ENCODE results near the gene LASP1NB.

The LASP1NB gene

DNA sequence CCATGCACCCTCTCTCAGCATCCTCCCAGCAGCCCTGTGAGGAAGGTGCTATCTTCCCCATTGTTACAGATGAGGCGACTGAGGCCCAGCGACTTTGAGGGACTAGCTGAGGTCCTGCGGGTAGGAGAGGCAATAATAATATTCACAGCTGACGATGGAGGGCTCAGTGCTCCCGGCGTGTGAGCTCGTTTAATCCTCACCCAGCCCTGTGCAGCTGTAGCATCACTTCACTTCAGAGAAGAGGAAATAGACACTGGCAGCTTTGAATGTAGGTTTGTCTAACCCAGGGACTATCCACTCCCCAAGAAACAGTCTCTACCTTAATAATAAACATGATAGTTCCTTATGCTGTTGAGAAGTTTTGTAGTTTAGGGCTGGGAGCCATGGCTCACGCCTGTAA lies 34.0 kb upstream of the LASP1NB start:
- Histone ChIP-seq H3K23me2 (ENCODE audit: low read depth, low read length) (no peaks in the 10 kb centered on the region), H2BK120ac (replicated peaks; ENCODE audit: low read depth, low read length) (no peak overlapping the region), H3K9me3 (ENCODE audit: insufficient read depth in 2 of 2, low read depth in 1 of 2, low read length in 1 of 2) (no peaks in the 10 kb centered on the region), H3K4me1 (replicated peaks in 1 of 4; ENCODE audit: control insufficient read depth in 3 of 4, insufficient read depth in 4 of 4, low read length in 3 of 4) (peaks cover 0 to 7% (median 4%) of the 10 kb centered on the region in 4 experiments; a peak in 5 of 7 replicates), H2AK5ac (ENCODE audit: low read depth, low read length) (no peak overlapping the region), H2BK12ac (ENCODE audit: low read depth, low read length) (no peak overlapping the region), H3K14ac (ENCODE audit: insufficient read length) (no peak overlapping the region), H4K5ac (ENCODE audit: insufficient read length, low read depth, low read length) (no peak overlapping the region), H3K79me1 (ENCODE audit: low read depth, low read length) (peaks cover 4% of the 10 kb centered on the region), H4K20me1 (replicated peaks in 1 of 2; ENCODE audit: control insufficient read depth in 1 of 2, insufficient read depth in 2 of 2, low read length in 2 of 2) (peaks cover 2 to 15% of the 10 kb centered on the region in 2 experiments), H3K4me3 (ENCODE audit: extremely low read depth in 1 of 4, insufficient read depth in 2 of 4, low read depth in 3 of 4, low read length in 4 of 4) (no peak overlapping the region), H2BK20ac (ENCODE audit: low read length) (no peak overlapping the region), H2AFZ (ENCODE audit: low read length) (no peak overlapping the region), H3K9ac (replicated peaks in 1 of 4; ENCODE audit: extremely low read depth in 1 of 4, low read depth in 3 of 4, low read length in 3 of 4) (no peak overlapping the region), H3K18ac (ENCODE audit: extremely low read depth, low read length) (no peak overlapping the region), H4K91ac (replicated peaks; ENCODE audit: insufficient read length, low read length) (no peak overlapping the region), H3K4me2 (ENCODE audit: insufficient read depth in 1 of 2, low read depth in 2 of 2, low read length in 2 of 2) (no peak overlapping the region), H3K27ac (ENCODE audit: low read depth, low read length) (no peak overlapping the region), H3K79me2 (ENCODE audit: control insufficient read depth in 1 of 2, insufficient read depth in 2 of 2, low read length in 2 of 2) (peaks cover 0 to 23% of the 10 kb centered on the region in 2 experiments; a peak in 1 of 4 replicates), H3K27me3 (replicated peaks in 1 of 4; ENCODE audit: control insufficient read depth in 3 of 4, extremely low read depth in 1 of 4, insufficient read depth in 3 of 4, low read length in 3 of 4) (no peaks in the 10 kb centered on the region), H3K36me3 (ENCODE audit: control insufficient read depth in 2 of 4, insufficient read depth in 4 of 4, low read length in 3 of 4) (peaks cover 0 to 18% (median 12%) of the 10 kb centered on the region in 4 experiments; a peak in 7 of 8 replicates), H2BK15ac (ENCODE audit: low read length) (no peak overlapping the region), H3K4ac (replicated peaks; ENCODE audit: insufficient read length, low read depth, low read length) (no peak overlapping the region), H3K56ac (replicated peaks; ENCODE audit: insufficient read length, low read depth, low read length) (no peak overlapping the region), H4K8ac (ENCODE audit: extremely low read depth, insufficient read depth, low read length) (no peak overlapping the region), H3K23ac (ENCODE audit: insufficient read length) (no peak overlapping the region), H2BK5ac (ENCODE audit: low read depth, low read length) (no peak overlapping the region)
- no peak for TF ChIP-seq RBBP5 (IDR thresholded peaks at IDR 0.05; ENCODE audit: borderline replicate concordance, low read depth, low read length)
- TF ChIP-seq TAF1 (IDR thresholded peaks at IDR 0.05; ENCODE audit: low read depth, low read length) = no peak
- no peak for TF ChIP-seq PHF8 (conservative IDR thresholded peaks at IDR 0.05; ENCODE audit: low read depth, low read length)
- no peak for TF ChIP-seq POLR2AphosphoS5 (IDR thresholded peaks at IDR 0.05; ENCODE audit: low read depth, low read length)
- no peak for TF ChIP-seq TBP (IDR thresholded peaks at IDR 0.05; ENCODE audit: low read depth, low read length)
- no peak for TF ChIP-seq YY1 (IDR thresholded peaks at IDR 0.05; ENCODE audit: low read depth, low read length)
- TF ChIP-seq HDAC2 (IDR thresholded peaks at IDR 0.05; ENCODE audit: borderline replicate concordance in 1 of 2, low read depth in 2 of 2, low read length in 2 of 2) = no peak
- no peak for TF ChIP-seq CHD1 (IDR thresholded peaks at IDR 0.05; ENCODE audit: low read depth, low read length)
- no peak for TF ChIP-seq EZH2 (IDR thresholded peaks at IDR 0.05; ENCODE audit: low read depth, low read length, severe bottlenecking)
- no peak for TF ChIP-seq SP4 (IDR thresholded peaks at IDR 0.05; ENCODE audit: low read length)
- no peak for TF ChIP-seq BACH1 (IDR thresholded peaks at IDR 0.05; ENCODE audit: low read length)
- TF ChIP-seq KDM5A (IDR thresholded peaks at IDR 0.05; ENCODE audit: low read length) = no peak
- TF ChIP-seq KDM4A (IDR thresholded peaks at IDR 0.05; ENCODE audit: low read depth, low read length, severe bottlenecking) = no peak
- no peak for TF ChIP-seq RFX5 (IDR thresholded peaks at IDR 0.05; ENCODE audit: borderline replicate concordance, low read depth, low read length)
- no peak for TF ChIP-seq HDAC6 (IDR thresholded peaks at IDR 0.05; ENCODE audit: low read depth, low read length)
- no peak for TF ChIP-seq MAFK (IDR thresholded peaks at IDR 0.05; ENCODE audit: low read depth, low read length)
- ChIA-PET POLR2A (ENCODE audit: partially characterized antibody) (interaction anchor here (1.0 kb wide), 1 partner anchor 11 kb away, joined by 4 read pairs; no protein-coding TSS in a partner anchor), CTCF (ENCODE audit: partially characterized antibody) (interaction anchor here (0.6 to 1.0 kb wide), 5 partner anchors 10 to 345 kb away, joined by 3 to 4 read pairs (median 3); no protein-coding TSS in a partner anchor)
- DNase-seq (ENCODE audit: low read depth in 1 of 2, low spot score in 2 of 2) (no peak), FAIRE-seq (no peak)
- WGBS, 2 experiments (ENCODE audit: extremely low coverage in 1 of 2, insufficient coverage in 1 of 2, insufficient read length in 1 of 2, insufficient replicate concordance in 2 of 2, low coverage in 1 of 2, low lambda C conversion rate in 2 of 2, missing lambda C conversion rate in 1 of 2) = 89% methylated on average over 8 of the region's 8 CpGs; no CpG with 5 or more reads in 1 of the 2 experiments
